ENCODE data around the gene IL16.
"Not testable (repeated sequence)": the region's sequence is repeated elsewhere in the genome, so short reads cannot be mapped to it uniquely, and the experiment has no call there.

Gene IL16

GRCh38 chr15:81343371-81343770 is 146.7 kb downstream of the IL16 start:
- in situ Hi-C loops (cut with HindIII; ENCODE audit: low sequenced_read_pairs), result no loop called here
- TF ChIP-seq CTCF (IDR thresholded peaks at IDR 0.05; ENCODE audit: low read depth, low read length, missing control alignments), result no peak
- DNase-seq (ENCODE audit: low read depth), result no peak

GRCh38 chr15:81346611-81347010 is 149.9 kb downstream of the IL16 start:
- no peak for TF ChIP-seq CTCF (IDR thresholded peaks at IDR 0.05; ENCODE audit: low read depth, low read length, missing control alignments)
- H3K4me3 ChIP-seq (ENCODE audit: low read depth, low read length), result no peak overlapping the region
- no peak for DNase-seq (ENCODE audit: low read depth)
- in situ Hi-C loops (cut with HindIII; ENCODE audit: low sequenced_read_pairs), result no loop called here

More at GRCh38 chr15:81343371-81343770, 146.7 kb downstream of the IL16 start:
- H3K4me3 ChIP-seq (ENCODE audit: low read depth, low read length), result no peak overlapping the region

GRCh38 chr15:81347910-81348309 is 151.2 kb downstream of the IL16 start:
- no peak overlapping the region for H3K4me3 ChIP-seq (ENCODE audit: low read depth, low read length)
- DNase-seq (ENCODE audit: low read depth), result no peak
- in situ Hi-C loops (cut with HindIII; ENCODE audit: low sequenced_read_pairs), result no loop called here
- TF ChIP-seq CTCF (IDR thresholded peaks at IDR 0.05; ENCODE audit: low read depth, low read length, missing control alignments), result no peak

DNA sequence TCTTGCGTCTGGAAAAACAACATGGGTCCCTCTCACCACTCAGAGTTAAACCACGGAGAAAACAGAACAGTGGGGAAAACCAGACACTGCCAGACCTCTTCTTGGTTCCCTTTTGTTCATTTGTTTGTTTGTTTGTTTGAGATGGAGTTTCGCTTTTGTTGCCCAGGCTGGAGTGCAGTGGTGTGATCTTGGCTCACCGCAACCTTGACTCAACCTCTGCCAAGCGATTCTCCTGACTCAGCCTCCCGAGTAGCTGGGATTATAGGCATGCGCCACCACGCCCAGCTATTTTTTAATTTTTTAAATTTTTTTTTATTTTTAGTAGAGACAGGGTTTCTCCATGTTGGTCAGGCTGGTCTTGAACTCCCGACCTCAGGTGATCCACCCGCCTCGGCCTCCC is 152.0 kb downstream of the IL16 start:
- in situ Hi-C loops (cut with HindIII; ENCODE audit: low sequenced_read_pairs); H3K4me3 ChIP-seq (ENCODE audit: low read depth, low read length); DNase-seq (ENCODE audit: low read depth): not testable (repeated sequence)

GRCh38 chr15:81349271-81349670 is 152.6 kb downstream of the IL16 start:
- no peak for DNase-seq (ENCODE audit: low read depth)
- in situ Hi-C loops (cut with HindIII; ENCODE audit: low sequenced_read_pairs), result no loop called here
- TF ChIP-seq CTCF (IDR thresholded peaks at IDR 0.05; ENCODE audit: low read depth, low read length, missing control alignments), result no peak
- no peak overlapping the region for H3K4me3 ChIP-seq (ENCODE audit: low read depth, low read length)

DNA sequence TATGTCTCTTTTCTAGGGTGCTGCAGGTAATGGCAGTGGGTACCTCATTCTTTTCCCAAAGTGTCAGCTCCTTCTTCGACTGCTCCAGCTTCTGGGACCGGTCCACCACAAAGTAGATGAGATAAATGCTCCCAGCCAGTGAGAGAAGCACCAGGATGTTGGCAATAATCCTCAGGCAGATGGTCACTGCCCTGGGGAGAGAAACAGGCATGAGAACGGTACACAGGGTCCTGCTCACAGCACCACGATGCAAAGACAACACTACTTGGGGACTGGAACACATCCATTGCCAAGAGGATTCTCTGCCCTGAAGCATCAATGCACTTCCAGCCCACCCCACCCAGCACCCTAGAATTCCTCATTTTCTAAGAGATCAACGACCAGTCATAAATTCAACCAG is 155.0 kb downstream of the IL16 start:
- no peak for DNase-seq (ENCODE audit: low read depth)
- no peak overlapping the region for H3K4me3 ChIP-seq (ENCODE audit: low read depth, low read length)
- in situ Hi-C loops (cut with HindIII; ENCODE audit: low sequenced_read_pairs), result no loop called here
- no peak for TF ChIP-seq CTCF (IDR thresholded peaks at IDR 0.05; ENCODE audit: low read depth, low read length, missing control alignments)

DNA sequence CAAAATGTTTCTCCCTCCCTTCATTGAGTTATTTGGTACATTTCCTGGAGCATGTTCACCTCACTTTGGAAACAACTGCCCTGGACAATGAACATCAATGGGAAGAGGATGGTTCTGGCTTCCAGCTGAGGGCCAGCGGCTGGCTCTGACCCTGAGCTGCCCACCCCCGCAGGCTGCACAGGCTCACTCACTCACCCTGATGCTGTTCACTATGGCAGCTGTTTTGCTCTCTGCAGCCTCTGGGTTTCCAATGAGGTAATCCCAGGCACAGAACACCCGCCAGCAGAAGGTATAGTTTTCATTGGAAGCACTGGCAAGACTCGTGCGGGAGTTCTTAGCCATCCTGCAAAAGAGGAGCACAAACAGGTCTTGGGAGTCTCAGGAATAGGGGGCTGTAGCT is 159.6 kb downstream of the IL16 start:
- in situ Hi-C loops (cut with HindIII; ENCODE audit: low sequenced_read_pairs), result no loop called here
- H3K4me3 ChIP-seq (ENCODE audit: low read depth, low read length), result no peak overlapping the region
- DNase-seq (ENCODE audit: low read depth), result no peak
- TF ChIP-seq CTCF (IDR thresholded peaks at IDR 0.05; ENCODE audit: low read depth, low read length, missing control alignments), result no peak

All from astrocyte of the cerebellum (primary cell).